Neuronal stem cell (in vitro differentiated cells): ENCODE results near the gene PDGFD.

Experiments used
- DNase-seq: peaks from one replicate; pipeline ENCODE4 v3.0.0-alpha.2; 2013; ENCODE audit warnings: low spot score
- H2AFZ ChIP-seq: one replicate; pipeline ENCODE4 v1.6.1; 2013; ENCODE audit warnings: mild to moderate bottlenecking, low read length, inconsistent platforms
- H2AK5ac ChIP-seq: 2 replicates; pipeline ENCODE4 v1.6.1; 2013; ENCODE audit warnings: low read depth, mild to moderate bottlenecking, inconsistent platforms, low read length, moderate library complexity, mixed read lengths
- H2BK120ac ChIP-seq: 2 replicates; pipeline ENCODE4 v1.6.1; 2013; ENCODE audit warnings: low read depth, mild to moderate bottlenecking, inconsistent platforms, low read length, moderate library complexity, mixed read lengths
- H2BK12ac ChIP-seq: one replicate; pipeline ENCODE4 v1.6.1; 2013; ENCODE audit warnings: low read length, inconsistent platforms
- H2BK15ac ChIP-seq: 2 replicates; pipeline ENCODE4 v1.6.1; 2013; ENCODE audit warnings: mild to moderate bottlenecking, low read length, inconsistent platforms, mixed read lengths
- H2BK5ac ChIP-seq: one replicate; pipeline ENCODE4 v1.6.1; 2013; ENCODE audit warnings: inconsistent platforms, mild to moderate bottlenecking, low read length, moderate library complexity
- H3K14ac ChIP-seq: one replicate; pipeline ENCODE4 v1.6.1; 2013; ENCODE audit warnings: low read length, inconsistent platforms
- H3K18ac ChIP-seq: 2 replicates; pipeline ENCODE4 v1.6.1; 2013; ENCODE audit warnings: low read length, inconsistent platforms
- H3K23ac ChIP-seq: 2 replicates; pipeline ENCODE4 v1.6.1; 2013; ENCODE audit warnings: low read depth, mild to moderate bottlenecking, mixed read lengths, low read length, inconsistent platforms; ENCODE audit not compliant: poor library complexity
- H3K27ac ChIP-seq: replicated peaks from 3 replicates; pipeline ENCODE4 v1.5.1; 2013; ENCODE audit warnings: low read length, inconsistent platforms
- H3K27me3 ChIP-seq, 3 experiments: 2 replicates each; pipeline ENCODE4 v1.6.1; 2013; ENCODE audit warnings: low read length in 3 of 3, mild to moderate bottlenecking in 2 of 3, inconsistent platforms in 1 of 3, low read depth in 1 of 3, mixed read lengths in 1 of 3, moderate library complexity in 1 of 3; ENCODE audit not compliant: control insufficient read depth in 3 of 3, insufficient read depth in 3 of 3
- H3K36me3 ChIP-seq, 2 donors: replicated peaks in 1 of 2; 2 replicates each; pipeline ENCODE4 v1.6.1; 2013; ENCODE audit warnings: low read length in 2 of 2; ENCODE audit not compliant: control insufficient read depth in 2 of 2, insufficient read depth in 2 of 2
- H3K4ac ChIP-seq: 2 replicates; pipeline ENCODE4 v1.6.1; 2013; ENCODE audit warnings: inconsistent platforms, mild to moderate bottlenecking, low read length, moderate library complexity
- H3K4me1 ChIP-seq, 2 donors: 1 replicate in 1 of 2; 2 replicates in 1 of 2; pipeline ENCODE4 v1.6.1; 2013; ENCODE audit warnings: low read length in 2 of 2, low read depth in 1 of 2; ENCODE audit not compliant: control insufficient read depth in 2 of 2, insufficient read depth in 1 of 2
- H3K4me2 ChIP-seq: one replicate; pipeline ENCODE4 v1.6.1; 2013; ENCODE audit warnings: mild to moderate bottlenecking, low read length, inconsistent platforms; ENCODE audit not compliant: insufficient read depth, poor library complexity, severe bottlenecking
- H3K4me3 ChIP-seq, 2 donors: 2 replicates each; pipeline ENCODE4 v1.5.1; 2013; ENCODE audit warnings: low read length in 2 of 2, mild to moderate bottlenecking in 2 of 2, inconsistent platforms in 1 of 2, moderate library complexity in 1 of 2
- H3K79me1 ChIP-seq: one replicate; pipeline ENCODE4 v1.6.1; 2013; ENCODE audit warnings: low read depth, mild to moderate bottlenecking, inconsistent platforms, low read length, moderate library complexity
- H3K9ac ChIP-seq: one replicate; pipeline ENCODE4 v1.6.1; 2013; ENCODE audit warnings: mild to moderate bottlenecking, low read depth, low read length, inconsistent platforms; ENCODE audit not compliant: poor library complexity
- H3K9me3 ChIP-seq, 2 donors: replicated peaks in 1 of 2; 2 replicates each; pipeline versions ENCODE3 to v1.6.1; 2013; ENCODE audit warnings: low read length in 2 of 2, mild to moderate bottlenecking in 2 of 2, inconsistent platforms in 1 of 2, low read depth in 1 of 2, mixed read lengths in 1 of 2, moderate library complexity in 1 of 2; ENCODE audit not compliant: control insufficient read depth in 2 of 2, insufficient read depth in 1 of 2
- H4K8ac ChIP-seq: one replicate; pipeline ENCODE4 v1.6.1; 2013; ENCODE audit warnings: low read depth, mild to moderate bottlenecking, inconsistent platforms, low read length, moderate library complexity
- H4K91ac ChIP-seq: one replicate; pipeline ENCODE4 v1.6.1; 2013; ENCODE audit warnings: low read length, low read depth, mild to moderate bottlenecking, inconsistent platforms; ENCODE audit not compliant: poor library complexity
- WGBS, 2 donors: extraction: QIAGEN DNeasy Blood & Tissue Kit; methylation state at CpG; one replicate each; pipeline ENCODE4 v1.1.7; 2013; ENCODE audit warnings: missing lambda C conversion rate in 2 of 2, mixed read lengths in 1 of 2; ENCODE audit not compliant: insufficient read length in 2 of 2, insufficient replicate concordance in 1 of 2; ENCODE audit errors: extremely low coverage in 2 of 2; 5-methylcytosine and 5-hydroxymethylcytosine counted together

The PDGFD gene

DNA sequence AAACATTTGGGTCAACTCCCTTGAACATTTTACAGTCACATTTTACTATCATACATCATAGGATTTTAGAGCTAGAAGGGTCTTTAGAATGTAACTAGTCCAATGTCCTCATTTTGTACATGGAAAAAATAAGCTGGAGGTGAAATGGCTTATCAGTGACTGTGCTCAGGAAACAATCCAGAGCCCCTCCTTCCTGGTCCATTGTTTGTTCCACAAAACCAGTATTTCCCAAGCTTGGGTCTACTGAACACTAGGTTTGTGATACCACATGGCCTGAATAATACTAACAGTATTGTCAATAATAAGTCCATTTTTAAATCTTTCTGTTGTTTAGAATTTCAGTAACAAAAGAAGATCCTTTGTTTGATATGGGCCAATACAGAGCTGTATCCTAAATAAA, 27.1 kb downstream of the PDGFD start:
- Histone ChIP-seq H4K91ac (no peak overlapping the region), H3K36me3 (no peaks in the 10 kb centered on the region), H3K4me3 (no peak overlapping the region), H2BK12ac (no peak overlapping the region), H2BK15ac (no peak overlapping the region), H4K8ac (no peak overlapping the region), H3K23ac (no peak overlapping the region), H2AFZ (no peak overlapping the region), H3K4me1 (no peaks in the 10 kb centered on the region), H2BK120ac (no peak overlapping the region), H2BK5ac (no peak overlapping the region), H3K18ac (no peak overlapping the region), H3K27me3 (no peaks in the 10 kb centered on the region), H3K9me3 (no peaks in the 10 kb centered on the region), H3K14ac (no peak overlapping the region), H3K4ac (no peak overlapping the region), H3K9ac (no peak overlapping the region), H3K4me2 (no peak overlapping the region), H3K79me1 (no peaks in the 10 kb centered on the region), H3K27ac (no peak overlapping the region), H2AK5ac (no peak overlapping the region)
- no peak for DNase-seq

DNA sequence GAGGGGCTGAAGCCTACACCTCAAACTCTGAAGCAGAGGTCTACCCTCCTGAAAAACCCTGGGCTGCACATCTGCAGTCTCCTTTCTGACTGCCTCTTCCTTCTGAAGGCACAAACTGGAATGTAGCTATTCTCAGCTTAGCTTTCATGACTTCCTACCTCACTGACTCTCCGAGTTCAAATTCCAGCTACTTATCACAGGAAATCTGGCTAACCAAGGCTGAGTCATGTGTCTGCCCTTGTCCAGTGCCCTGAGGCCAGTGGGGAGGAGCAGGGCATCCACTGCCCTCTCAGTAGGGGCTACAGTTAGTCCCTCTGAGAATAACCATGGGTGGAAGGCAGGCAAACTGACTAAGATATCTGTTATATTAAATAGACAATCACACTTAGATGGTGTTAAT, 29.2 kb downstream of the PDGFD start:
- DNase-seq = no peak

DNA sequence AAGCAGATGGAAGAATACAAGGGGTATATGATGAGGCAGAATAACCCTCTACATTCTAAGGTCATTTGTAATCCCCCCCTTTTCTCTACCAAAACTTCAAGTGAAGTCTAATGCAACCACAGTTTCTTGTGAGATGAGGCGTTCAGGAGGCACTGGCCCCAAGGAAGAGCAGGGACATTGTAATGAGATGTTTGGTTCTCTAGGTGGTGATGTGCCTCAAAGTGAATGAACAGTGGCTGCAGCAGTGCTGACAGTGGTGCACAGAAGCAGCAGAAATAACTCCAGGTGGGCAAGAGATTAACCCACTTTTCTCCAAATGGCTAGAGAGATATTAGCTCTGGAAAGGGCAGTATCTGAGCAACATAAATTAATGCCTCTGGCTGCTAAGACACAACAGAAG, 33.8 kb downstream of the PDGFD start:
- no peak overlapping the region for H3K14ac ChIP-seq

More for the DNA sequence above, 29.2 kb downstream of the PDGFD start:
- H3K18ac ChIP-seq = no peak overlapping the region
- H3K23ac ChIP-seq = no peak overlapping the region
- H3K14ac ChIP-seq = no peak overlapping the region
- H2BK120ac ChIP-seq = no peak overlapping the region
- WGBS, 2 donors = no CpG with 5 or more reads among the region's 1 CpG
- no peak overlapping the region for H3K9ac ChIP-seq
- H2BK15ac ChIP-seq = no peak overlapping the region
- H4K8ac ChIP-seq = no peak overlapping the region
- no peak overlapping the region for H3K4me3 ChIP-seq
- H3K27me3 ChIP-seq = no peaks in the 10 kb centered on the region
- H3K4ac ChIP-seq = no peak overlapping the region
- H4K91ac ChIP-seq = no peak overlapping the region
- H2AK5ac ChIP-seq = no peak overlapping the region
- H3K4me1 ChIP-seq = no peaks in the 10 kb centered on the region
- no peak overlapping the region for H2BK12ac ChIP-seq
- H3K27ac ChIP-seq = no peak overlapping the region
- no peaks in the 10 kb centered on the region for H3K36me3 ChIP-seq
- no peak overlapping the region for H3K4me2 ChIP-seq
- H3K9me3 ChIP-seq = no peaks in the 10 kb centered on the region
- H3K79me1 ChIP-seq = no peaks in the 10 kb centered on the region
- H2BK5ac ChIP-seq = no peak overlapping the region
- no peak overlapping the region for H2AFZ ChIP-seq

DNA sequence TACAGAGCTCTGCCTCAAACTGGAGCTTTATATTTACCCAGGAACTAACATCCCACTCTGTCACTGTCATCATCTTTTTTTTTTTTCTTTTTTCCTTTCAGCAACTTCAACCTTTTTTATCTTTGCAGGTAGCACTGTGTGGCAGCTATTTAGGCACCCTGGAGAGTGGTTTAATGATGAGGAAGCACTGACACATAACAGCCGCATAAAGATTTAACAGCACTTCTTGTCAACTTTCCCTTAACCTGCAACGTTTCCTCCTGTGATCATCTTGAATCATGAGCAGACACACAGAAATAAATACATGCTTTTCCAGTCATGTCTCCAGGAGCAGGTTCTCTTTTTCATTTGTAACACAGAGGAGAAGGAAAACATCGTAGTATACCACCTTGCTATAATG, 34.8 kb downstream of the PDGFD start:
- no peak overlapping the region for H2BK120ac ChIP-seq
- H3K9me3 ChIP-seq = no peaks in the 10 kb centered on the region
- peaks cover 0 to 5% of the 10 kb centered on the region in 2 donors for H3K4me1 ChIP-seq
- no peak for DNase-seq
- no peak overlapping the region for H2AFZ ChIP-seq
- no peak overlapping the region for H3K14ac ChIP-seq
- H4K8ac ChIP-seq = no peak overlapping the region
- no peak overlapping the region for H3K4ac ChIP-seq
- no peak overlapping the region for H2BK15ac ChIP-seq
- H3K9ac ChIP-seq = no peak overlapping the region
- no peak overlapping the region for H3K27ac ChIP-seq
- no peaks in the 10 kb centered on the region for H3K27me3 ChIP-seq
- no peak overlapping the region for H3K23ac ChIP-seq
- H2AK5ac ChIP-seq = no peak overlapping the region
- no peak overlapping the region for H2BK5ac ChIP-seq
- H3K4me2 ChIP-seq = no peak overlapping the region
- H4K91ac ChIP-seq = no peak overlapping the region
- H2BK12ac ChIP-seq = no peak overlapping the region
- WGBS, 2 donors = no CpG with 5 or more reads among the region's 3 CpGs
- no peaks in the 10 kb centered on the region for H3K79me1 ChIP-seq
- H3K18ac ChIP-seq = no peak overlapping the region
- H3K36me3 ChIP-seq = no peaks in the 10 kb centered on the region
- H3K4me3 ChIP-seq = no peak overlapping the region

More for the DNA sequence above, 33.8 kb downstream of the PDGFD start:
- Histone ChIP-seq H3K36me3 (no peaks in the 10 kb centered on the region), H2AFZ (no peak overlapping the region), H2BK15ac (no peak overlapping the region), H3K4me1 (no peaks in the 10 kb centered on the region), H3K79me1 (no peaks in the 10 kb centered on the region), H4K91ac (no peak overlapping the region), H3K4me2 (no peak overlapping the region), H3K9me3 (no peaks in the 10 kb centered on the region), H2BK5ac (no peak overlapping the region), H4K8ac (no peak overlapping the region), H3K27me3 (no peaks in the 10 kb centered on the region), H2BK12ac (no peak overlapping the region), H3K23ac (no peak overlapping the region), H2AK5ac (no peak overlapping the region), H3K4ac (no peak overlapping the region), H2BK120ac (no peak overlapping the region), H3K18ac (no peak overlapping the region), H3K27ac (no peak overlapping the region), H3K4me3 (no peak overlapping the region), H3K9ac (no peak overlapping the region)
- no CpG with 5 or more reads among the region's 1 CpG for WGBS, 2 donors
- DNase-seq = no peak
